GM19467 (cell line): ENCODE results near the gene RRAGD.

Experiments
- ATAC-seq: cut with Tn5 transposase; IDR thresholded peaks from one replicate; pipeline ENCODE4 v1.9.1; 2021; ENCODE audit warnings: mild to moderate bottlenecking, moderate library complexity; ENCODE audit not compliant: unreplicated experiment

RRAGD gene

DNA sequence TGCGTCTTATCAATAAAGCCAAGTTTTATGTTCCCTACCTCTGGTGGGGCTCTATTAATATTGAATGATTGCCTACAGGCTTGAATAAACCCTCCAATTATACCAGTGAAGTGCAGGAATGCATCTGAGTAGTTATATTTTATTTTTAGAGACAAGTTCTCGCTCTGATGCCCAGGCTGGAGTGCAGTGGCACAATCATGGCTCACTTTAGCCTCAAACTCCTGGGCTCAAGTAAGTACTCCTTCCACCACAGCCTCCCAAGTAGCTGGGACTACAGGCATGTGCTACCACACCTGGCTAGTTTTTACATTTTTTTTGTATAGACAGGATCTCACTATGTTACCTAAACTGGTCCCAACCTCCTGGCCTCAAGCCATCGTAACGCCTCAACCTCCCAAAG is 33.4 kb downstream of the RRAGD start:
- no peak for ATAC-seq

DNA sequence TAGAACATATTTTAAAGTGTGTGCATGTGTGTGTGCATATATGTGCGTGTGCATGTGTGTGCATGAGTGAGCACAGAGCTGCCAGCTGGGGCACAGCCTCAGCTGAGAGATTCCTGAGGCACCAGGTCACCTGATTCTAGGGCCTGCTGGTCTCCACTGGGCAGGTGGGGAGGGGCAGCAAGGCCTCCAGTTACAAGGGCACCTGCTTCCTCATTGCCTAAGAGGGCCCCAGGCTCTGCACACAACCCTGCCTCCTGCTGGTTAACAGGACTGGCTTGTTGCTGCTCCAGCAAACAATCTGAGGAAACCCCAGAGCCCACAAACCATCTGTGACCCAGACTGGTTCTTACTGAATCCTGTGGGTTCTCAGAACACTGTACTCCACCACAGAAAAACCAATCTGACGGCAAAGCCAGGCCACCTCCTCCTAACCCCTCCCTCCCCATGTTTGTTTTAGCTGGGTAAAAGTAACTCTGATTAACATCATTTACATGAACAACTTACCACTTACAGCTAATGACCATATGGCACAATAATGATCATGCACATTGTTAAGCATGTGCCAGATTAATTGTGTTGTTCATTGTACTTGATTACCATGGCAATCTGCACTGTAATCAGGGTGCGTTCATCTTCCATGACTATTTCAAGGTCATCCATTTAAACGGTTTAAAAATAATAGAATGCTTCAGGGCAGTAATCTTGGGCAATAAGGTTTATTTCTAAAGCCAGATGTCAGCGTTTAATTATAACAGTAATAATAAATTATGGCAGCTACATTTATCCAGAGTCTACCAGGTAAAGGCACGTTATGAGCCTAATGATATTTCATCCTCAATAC is 36.4 kb downstream of the RRAGD start:
- peak; percentile 80 for ATAC-seq

- peak; percentile 38 for ATAC-seq
Observed at GRCh38 chr6:89372506-89372901, 39.6 kb downstream of the RRAGD start.

DNA sequence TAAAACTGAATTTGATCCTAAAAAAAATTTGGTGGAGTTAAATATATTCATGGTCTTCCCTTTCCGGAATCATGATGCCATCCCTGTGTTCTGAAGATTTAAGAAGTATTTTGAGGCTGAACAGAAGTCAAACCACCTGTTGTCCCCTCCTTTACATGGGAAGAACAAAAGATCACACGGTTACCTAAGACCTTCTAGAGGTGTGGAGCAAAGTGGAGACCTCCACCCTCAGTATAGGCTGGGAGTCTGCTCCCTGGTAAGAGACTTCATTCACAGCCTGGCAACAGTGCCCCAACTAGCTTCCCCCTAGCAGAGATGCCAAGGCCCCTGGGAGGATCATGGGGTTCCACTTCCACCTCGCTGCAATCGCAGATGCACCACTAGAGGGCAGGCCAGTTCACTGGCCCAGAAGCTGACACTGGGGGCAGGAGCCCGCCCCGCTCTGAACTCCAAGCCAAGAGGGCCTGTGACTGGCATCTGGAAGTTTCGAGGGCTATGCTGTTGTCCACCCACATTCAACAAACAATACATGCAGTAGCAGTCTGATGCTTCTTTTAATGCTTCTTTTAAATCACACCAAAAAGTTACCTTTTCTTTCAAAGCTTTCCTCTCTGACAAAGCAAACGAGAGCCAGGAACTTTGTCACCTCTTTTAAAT is 40.1 kb downstream of the RRAGD start:
- ATAC-seq, result peak; percentile 54

DNA sequence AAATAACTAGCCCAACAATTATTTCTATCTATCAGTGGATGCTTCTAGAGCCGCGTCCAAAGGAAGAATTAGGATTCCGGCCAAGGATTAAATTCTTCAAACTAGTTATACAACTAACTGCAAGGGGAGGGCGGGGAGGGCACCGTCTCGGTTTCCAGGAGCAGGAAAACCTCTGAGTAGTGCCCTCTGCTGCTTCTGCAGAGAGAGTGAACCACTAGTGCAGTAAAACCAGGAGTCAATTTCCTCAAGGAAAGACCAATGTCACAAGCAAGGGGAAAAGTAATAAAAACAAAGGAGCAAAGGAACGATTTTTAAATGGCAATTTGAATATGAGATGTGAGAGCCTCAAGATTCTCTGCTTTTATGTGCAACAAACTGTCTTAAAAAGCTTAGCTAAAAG is 43.1 kb downstream of the RRAGD start:
- ATAC-seq, result no peak

GRCh38 chr6:89368107-89368506 is 44.0 kb downstream of the RRAGD start:
- ATAC-seq, result no peak

DNA sequence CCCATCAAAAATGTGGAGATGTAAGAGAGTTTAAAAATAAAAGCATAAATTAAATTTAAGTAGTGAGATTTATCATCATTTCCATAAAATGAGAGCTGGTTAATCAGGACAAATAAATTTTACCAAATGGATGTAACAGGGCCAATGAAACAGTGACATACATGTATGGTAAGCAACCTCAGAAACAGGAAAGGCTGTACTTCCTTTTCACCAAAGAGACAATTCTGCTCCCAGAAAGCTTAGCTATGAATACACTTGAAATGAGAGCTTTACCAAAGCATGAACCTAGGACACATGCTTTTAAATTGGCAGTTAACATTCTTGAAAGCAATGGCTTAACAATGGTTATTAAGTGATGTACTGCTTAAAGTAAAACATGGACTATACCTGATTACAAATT is 47.5 kb downstream of the RRAGD start:
- no peak for ATAC-seq

DNA sequence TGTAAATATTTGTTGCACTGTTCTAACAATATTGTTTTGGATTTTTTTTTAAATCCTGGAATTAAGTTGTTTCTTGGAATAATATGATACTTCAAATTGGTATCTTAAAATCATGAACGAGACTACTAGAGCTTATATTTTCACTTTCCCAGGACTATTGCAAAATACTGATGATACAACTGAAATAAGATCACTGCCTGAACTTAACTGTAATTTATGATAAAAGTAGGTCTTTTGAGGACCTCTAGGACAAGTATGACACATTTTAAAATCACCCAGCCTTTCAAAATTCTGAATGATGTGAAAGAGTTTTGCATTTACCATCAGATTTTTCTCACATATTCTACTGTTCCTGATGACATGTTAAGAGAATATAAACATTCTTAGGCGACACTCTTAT is 50.9 kb downstream of the RRAGD start:
- ATAC-seq, result no peak

DNA sequence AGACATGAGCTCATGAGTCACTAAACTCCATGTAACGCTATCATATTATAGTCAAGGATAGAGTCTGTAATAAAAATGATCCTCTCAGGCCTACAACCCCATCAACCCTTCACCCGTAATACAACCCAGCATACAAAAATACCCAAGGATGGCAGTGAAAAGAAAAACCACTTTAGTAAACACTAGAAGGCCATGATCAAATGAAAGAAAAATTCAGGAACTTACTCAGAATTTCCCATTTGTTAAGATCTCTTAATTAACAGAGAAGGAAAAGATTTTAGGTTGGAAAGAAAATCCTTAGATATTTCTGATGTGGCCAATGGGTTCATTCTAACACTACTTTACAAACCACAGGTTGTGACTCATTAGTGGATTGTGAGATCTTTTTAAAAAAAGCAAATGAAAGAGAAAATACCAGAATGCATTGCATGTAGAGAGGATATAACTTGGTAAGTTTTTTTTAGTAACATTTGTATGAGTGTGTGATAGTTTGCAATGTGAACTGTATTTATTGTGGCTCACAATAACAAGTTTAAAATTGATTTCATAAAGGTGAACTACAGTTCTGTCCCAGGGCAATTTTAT is 51.6 kb downstream of the RRAGD start:
- ATAC-seq, result peak; percentile 41

- ATAC-seq, result no peak
Observed at GRCh38 chr6:89359561-89359960, 52.5 kb downstream of the RRAGD start.

DNA sequence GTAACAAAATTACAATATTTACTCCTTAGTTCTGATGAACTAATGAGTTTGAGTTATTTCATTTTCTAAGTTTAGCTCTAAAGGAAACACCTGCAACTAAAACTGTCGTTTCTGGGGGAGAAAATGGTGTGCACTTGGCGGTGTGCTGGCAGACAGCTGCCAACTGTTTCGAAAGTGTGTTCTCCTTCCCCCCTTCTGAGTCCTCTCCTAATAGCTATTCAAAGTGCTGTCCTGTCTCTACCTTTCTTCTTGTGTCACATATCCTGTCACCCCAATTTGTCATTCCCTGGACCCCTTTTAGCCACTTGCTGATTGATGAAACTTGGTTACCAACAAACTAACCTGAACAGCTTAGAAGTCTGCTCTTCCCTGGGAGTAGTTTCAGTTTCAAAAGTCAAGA is 54.7 kb downstream of the RRAGD start:
- peak; percentile 49 for ATAC-seq

DNA sequence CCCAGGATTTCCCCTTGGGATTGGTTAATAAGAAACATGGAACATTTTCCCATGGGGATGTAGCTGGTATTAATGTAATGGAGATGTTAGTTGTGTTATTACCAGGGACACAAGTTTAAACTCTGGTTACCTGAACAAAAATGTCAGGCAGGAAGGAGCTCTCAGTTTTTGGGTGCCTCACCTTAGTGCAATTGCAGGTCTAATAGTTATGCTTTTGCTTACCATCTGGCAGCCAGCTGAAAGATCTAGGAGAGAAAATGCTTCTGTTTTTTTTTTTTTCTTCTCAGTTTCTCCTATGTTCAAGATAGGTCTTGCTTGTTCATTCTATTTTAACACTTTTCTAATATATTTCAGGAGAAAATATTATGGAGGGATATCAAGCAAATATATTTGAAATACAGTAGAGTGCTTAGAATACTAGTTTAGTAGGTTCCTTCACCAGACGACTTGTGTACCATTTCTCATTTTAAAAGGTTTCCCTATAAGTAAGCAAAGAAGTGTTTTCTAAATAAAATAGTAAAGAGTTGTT is 55.4 kb downstream of the RRAGD start:
- ATAC-seq, result no peak

DNA sequence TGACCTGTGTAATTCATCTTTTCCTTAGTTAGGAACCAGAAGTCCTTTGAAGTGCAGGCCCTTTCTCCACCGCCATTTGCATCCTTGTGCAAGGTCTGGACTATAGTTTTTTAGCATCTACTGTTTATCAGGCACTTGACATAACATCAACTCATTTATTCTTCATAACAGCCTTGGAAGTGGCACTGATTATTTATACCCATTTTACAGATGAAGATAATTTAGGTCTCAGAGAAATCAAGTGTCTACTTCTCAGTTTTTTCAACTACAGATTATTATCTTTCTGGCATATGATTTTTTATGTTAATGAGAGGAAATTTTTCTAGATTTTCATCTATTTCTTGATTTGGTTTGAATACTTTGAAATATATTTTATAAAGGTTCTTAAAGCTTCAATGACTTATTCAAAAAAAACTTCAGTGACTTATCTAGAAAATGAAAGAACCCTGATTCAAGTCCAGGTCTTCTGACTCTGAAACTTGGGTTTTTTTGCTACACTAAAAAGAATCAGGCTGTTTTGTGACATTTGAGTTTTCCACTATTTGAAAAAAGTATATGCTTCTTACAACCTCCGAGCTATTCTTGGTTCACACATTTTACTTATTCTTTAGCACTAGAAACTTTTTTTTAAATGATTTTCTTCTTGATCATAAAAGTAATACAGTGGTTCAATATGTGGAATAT is 56.4 kb downstream of the RRAGD start:
- no peak for ATAC-seq

- no peak for ATAC-seq
Observed at GRCh38 chr6:89353702-89354392, 58.2 kb downstream of the RRAGD start.

DNA sequence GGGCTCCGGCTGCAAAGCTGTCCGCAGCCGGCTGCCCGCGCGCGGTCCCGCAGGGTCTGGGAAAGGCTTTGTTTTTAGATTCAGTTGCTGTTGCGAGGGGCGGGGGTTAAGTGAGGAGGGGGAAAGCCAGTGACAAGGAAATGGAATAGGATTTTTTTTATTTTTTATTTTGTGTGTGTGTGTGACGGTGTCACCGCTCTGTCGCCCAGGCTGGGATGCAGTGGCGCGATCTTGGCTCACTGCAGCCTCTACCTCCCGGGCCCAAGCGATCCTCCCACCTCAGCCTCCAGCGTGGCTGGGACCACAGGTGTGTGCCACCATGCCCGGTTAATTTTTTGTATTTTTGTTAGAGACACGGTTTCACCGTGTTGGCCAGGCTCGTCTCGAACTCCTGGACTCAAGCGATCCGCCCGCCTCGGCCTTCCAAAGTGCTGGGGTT is 58.9 kb downstream of the RRAGD start:
- no peak for ATAC-seq

DNA sequence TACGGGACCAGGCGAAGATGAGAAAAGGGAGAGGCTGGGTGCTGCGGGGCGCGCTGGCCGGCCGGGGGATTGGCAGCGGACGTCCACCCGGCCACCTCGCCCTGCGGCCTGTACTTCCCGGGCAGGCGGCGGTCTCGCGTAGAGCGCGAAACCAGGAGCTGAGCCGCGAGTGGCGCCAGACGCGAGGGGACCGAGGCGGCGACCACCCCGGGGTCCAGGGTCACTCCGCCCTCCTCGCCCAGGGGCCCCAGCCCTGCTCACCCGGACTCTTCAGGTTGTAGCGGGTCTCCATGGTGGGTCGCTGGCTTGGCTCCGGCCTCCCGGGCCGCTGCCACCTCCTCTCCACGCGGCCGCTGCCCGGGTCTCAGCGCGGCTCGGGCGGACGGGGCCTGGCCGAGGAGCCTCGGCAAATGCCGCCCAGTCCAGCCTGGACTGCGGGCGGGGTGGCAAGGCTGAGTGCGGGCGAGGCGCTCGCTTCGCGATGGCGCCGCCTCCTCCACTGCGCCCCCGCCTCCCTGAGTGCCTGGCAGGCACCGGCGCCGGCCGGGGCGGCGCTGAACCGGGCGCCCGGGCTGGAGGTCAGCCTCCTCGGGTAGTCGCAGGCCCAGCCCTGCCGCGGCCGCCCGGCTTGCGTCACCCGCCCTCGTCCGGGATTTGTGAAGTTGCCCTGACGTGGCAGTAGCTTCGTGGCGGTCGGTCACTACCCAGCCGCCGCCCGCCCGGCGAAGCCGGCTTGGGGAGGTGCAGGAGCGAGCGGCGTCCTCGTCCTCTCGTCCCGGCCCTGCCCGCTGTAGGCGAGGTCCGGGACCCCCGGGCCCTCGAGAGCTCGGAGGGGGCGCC is 59.6 kb downstream of the RRAGD start, which contains the start of gene UBE2J1:
Gene UBE2J1 (minus strand): TSS at position 445 of the 840 bp plus-strand sequence. CDS start 153 bp downstream, at position 292.
- peak; percentile 38 for ATAC-seq

- no peak for ATAC-seq
Observed at GRCh38 chr6:89351671-89352277, 60.3 kb downstream of the RRAGD start.

GRCh38 chr6:89350281-89350966 is 61.6 kb downstream of the RRAGD start:
- peak; percentile 37 for ATAC-seq

DNA sequence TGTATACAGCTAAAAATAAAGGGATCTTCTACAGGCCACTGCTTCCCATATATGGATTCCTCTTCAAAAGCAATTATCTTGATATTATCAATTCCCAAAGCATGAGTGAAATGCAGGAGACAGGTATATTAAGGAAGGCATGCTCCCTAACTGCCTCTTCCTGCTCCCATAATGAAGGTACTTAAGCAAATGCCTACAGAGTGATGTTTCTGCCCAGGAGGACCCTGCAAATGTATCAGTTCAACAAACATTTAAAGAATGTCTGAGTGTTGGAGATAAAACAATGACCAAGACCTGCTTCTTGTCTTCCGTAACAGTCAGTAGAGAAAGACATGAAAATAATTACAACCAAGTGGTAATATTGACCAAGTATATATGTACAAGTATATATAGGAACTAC is 63.7 kb downstream of the RRAGD start:
- ATAC-seq, result no peak
